ENCODE measurements around the gene UTF1.

Gene UTF1

DNA sequence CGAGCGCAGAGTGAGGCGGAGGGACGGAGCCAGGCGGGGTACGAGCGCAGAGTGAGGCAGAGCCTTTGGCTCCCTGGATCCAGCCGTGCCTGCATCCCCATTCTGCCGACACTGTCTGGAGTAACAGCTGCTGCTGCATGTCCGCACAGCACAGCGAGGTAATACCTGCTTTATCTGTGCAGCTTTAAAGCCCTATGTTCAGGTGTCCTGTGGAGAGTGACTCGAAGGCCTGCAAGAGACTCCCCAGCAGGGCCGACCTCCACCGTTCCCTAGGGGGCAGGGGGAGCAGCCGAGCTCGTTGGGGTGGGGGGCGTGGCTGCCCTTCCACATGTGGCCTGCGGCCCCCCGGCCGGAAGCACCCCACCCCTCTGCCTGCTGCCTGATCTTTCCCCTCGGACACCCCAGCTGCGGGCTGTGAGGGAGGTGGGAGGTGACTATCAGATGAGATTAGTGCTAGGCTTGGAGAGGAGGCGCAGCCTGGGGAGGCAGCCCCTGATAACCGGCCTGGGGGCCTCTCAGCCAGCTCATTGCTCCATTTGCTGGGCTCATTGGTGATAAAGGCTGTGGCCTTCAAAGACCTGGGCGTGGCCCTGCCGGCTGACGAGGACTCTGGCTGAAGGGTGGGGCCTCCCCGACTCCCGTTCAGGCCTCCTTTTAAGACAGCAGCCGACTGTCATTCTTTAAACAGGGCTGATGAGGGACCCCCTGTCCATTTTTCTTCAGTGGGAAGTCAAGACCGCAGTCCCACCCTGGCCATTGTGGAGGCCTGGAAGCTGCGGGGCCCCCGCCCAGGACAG lies 15.6 kb downstream of the UTF1 start:
- ChIA-PET POLR2A (no interaction called here), CTCF (interaction anchor here (1.7 kb wide), 1 partner anchor 12 kb away, joined by 4 read pairs; no protein-coding TSS in a partner anchor)
- TF ChIP-seq, protein P1, sequence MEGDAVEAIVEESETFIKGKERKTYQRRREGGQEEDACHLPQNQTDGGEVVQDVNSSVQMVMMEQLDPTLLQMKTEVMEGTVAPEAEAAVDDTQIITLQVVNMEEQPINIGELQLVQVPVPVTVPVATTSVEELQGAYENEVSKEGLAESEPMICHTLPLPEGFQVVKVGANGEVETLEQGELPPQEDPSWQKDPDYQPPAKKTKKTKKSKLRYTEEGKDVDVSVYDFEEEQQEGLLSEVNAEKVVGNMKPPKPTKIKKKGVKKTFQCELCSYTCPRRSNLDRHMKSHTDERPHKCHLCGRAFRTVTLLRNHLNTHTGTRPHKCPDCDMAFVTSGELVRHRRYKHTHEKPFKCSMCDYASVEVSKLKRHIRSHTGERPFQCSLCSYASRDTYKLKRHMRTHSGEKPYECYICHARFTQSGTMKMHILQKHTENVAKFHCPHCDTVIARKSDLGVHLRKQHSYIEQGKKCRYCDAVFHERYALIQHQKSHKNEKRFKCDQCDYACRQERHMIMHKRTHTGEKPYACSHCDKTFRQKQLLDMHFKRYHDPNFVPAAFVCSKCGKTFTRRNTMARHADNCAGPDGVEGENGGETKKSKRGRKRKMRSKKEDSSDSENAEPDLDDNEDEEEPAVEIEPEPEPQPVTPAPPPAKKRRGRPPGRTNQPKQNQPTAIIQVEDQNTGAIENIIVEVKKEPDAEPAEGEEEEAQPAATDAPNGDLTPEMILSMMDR (IDR thresholded peaks at IDR 0.05; ENCODE audit: control extremely low read depth, extremely low read depth, low read depth, missing control alignments), result no peak
- DNase-seq (ENCODE audit: extremely low spot score), result no peak

DNA sequence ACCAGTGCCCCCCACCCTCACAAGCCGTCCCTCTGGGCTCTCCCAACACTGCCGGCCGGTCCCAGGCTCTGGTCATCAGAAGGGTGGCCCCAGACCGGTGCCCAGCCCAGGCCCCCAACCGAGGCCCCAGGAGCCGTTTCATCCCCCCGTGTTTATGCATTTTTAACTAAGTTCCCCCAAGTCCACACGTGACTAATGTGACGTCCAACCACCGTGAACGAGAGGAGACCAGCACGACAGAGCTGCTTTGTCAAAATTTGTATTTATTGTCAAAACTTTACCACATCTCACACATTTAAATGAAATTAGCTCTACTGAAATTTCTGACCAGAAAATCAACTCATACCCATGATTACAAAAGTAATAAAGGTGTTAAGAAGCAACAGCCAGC lies 16.2 kb downstream of the UTF1 start:
- CTCF ChIA-PET, result interaction anchor here (1.2 to 1.7 kb wide), 4 partner anchors 11 to 110 kb away, joined by 3 to 5 read pairs (median 4); no protein-coding TSS in a partner anchor
- POLR2A ChIA-PET, result interaction anchor here (0.7 kb wide), 1 partner anchor 21 kb away, joined by 15 read pairs; no protein-coding TSS in a partner anchor
- TF ChIP-seq, protein P1 (IDR thresholded peaks at IDR 0.05; ENCODE audit: control extremely low read depth, extremely low read depth, low read depth, missing control alignments), result no peak
- DNase-seq (ENCODE audit: extremely low spot score), result no peak

DNA sequence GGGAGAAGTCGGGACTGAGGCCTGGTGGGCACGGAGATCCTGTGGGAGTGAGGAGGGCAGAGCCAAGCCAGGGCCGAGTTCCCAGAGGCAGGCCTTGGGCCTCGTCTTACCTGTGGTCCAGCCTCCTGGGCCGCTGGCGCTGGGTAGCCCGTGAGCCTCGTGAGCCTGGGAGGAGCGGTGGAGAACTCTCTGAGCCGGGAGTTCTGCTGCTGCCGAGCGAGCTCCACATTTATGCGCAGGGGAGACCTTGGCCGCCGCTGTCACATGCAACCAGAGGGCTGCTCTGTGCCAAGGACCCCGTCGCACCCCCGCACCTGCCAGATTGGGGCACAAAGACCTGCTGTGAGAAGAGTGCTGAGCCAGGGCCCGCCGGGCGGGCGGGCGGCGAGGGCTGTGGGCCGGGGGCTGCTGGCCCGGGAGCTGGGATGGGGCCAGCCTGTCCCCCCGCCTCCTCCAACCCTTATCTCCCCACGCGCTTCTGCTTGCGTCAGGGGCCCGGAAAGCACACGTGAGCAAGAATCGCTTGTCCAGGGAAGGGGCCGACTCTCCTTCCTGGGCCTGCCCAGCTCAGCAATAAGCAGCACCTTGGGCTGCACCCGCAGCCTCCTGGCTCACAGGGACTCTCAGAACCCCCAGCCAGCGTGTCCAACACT lies 17.8 kb downstream of the UTF1 start:
- TF ChIP-seq, protein P1 (IDR thresholded peaks at IDR 0.05; ENCODE audit: control extremely low read depth, extremely low read depth, low read depth, missing control alignments), result no peak
- no peak for DNase-seq (ENCODE audit: extremely low spot score)
- ChIA-PET CTCF (interaction anchor here (1.2 to 1.7 kb wide), 4 partner anchors 10 to 108 kb away, joined by 3 to 5 read pairs (median 4); no protein-coding TSS in a partner anchor), POLR2A (no interaction called here)

DNA sequence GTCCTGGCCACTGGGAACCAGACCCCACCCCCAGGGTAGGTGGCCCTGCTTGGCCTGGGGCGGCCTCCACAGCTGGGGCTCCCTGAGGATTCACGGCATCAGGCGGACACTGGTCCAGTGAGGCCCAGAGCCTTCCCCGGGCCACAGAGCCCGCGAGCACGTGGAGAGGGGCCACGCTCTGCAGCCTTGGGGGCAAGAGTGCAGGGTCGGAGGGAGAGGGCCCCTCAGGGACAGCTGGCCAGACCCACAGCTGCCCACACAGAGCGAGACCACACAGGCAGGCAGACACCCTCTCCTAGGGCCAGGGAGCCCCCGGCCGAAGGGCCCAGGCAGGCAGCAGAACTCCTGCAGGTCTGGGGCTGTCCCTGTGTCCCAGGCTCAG lies 18.3 kb downstream of the UTF1 start:
- ChIA-PET POLR2A (no interaction called here), CTCF (interaction anchor here (1.5 kb wide), 1 partner anchor 81 kb away, joined by 3 read pairs; no protein-coding TSS in a partner anchor)
- TF ChIP-seq, protein P1 (IDR thresholded peaks at IDR 0.05; ENCODE audit: control extremely low read depth, extremely low read depth, low read depth, missing control alignments), result no peak
- DNase-seq (ENCODE audit: extremely low spot score), result no peak

DNA sequence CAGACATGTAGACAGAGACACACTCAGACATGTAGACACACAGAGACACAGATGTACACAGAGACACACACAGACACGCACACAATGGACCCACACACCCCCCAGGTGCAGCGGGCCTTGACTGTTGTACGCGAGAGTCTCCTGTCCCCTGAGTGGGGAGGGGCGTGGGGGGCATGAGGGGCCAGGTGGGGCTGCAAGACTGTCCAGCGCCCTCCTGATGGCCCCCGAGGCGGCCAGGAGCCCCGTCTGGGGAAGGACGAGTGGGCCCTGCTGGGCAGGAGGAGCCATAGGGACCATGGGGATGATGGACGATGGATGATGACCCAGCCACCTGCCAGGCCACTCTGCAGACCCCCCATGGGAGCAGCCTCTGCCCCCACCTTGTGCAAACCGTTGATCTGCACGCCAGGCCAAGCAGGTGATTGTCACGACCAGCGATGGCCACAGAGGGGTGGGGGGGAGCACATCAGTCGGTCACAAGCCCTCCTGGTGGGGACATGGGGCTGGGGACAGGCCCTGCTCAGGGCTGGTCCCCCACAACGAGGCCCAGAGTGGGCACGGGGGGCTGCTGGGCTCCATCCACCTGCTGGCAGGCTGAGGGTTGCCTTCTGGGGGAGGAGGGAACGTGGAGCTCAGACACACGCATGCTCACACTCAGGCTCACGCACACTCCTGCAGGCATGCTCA lies 19.2 kb downstream of the UTF1 start:
- TF ChIP-seq, protein P1 (IDR thresholded peaks at IDR 0.05; ENCODE audit: control extremely low read depth, extremely low read depth, low read depth, missing control alignments), result no peak
- ChIA-PET POLR2A (no interaction called here), CTCF (no interaction called here)
- DNase-seq (ENCODE audit: extremely low spot score), result no peak

DNA sequence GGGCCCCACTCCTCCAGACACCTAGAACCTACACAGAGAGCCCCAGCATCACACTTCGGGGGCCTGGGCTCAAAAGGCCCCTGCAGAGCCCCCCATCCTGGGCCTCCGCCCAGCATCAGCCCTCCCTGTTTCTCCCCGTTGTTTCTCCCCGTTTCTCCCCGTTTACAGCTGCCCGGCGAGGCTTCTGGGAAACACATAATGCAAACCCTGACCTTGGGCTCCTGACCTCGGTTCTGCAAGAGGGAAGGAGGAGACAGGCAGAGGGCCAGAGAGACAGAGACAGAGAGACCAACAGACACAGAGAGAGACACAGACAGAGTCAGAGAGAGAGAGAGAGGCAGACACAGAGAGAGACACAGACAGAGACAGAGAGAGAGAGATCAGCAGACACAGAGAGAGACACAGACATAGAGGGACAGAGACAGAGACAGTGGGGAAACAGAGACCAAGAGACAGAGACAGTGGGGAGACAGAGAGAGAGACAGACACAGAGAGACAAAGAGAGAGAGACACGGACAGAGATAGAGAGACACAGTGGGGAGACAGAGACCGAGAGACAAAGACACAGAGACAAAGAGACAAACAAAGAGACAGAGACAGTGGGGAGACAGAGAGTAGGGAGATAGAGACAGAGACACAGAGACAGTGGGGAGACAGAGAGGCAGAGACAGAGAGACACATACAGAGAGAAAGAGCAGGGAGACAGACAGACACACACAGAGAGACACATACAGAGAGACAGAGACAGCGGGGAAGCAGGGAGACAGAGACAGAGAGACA lies 20.1 kb downstream of the UTF1 start:
- TF ChIP-seq, protein P1 (IDR thresholded peaks at IDR 0.05; ENCODE audit: control extremely low read depth, extremely low read depth, low read depth, missing control alignments), result no peak
- CTCF ChIA-PET, result no interaction called here
- POLR2A ChIA-PET, result no interaction called here
- no peak for DNase-seq (ENCODE audit: extremely low spot score)
